NCI-H1694 treated with DMSO at 0.1 percent for 48 hours (cell line): Measurements from ENCODE around the gene MPHOSPH10.
"Not testable (repeated sequence)": the region's sequence is repeated elsewhere in the genome, so short reads cannot be mapped to it uniquely, and the experiment has no call there.

Experiments
- DNase-seq: peaks from one replicate; lab custom pipeline; 2025; lab: John Stamatoyannopoulos, UW

Gene MPHOSPH10, protein sequence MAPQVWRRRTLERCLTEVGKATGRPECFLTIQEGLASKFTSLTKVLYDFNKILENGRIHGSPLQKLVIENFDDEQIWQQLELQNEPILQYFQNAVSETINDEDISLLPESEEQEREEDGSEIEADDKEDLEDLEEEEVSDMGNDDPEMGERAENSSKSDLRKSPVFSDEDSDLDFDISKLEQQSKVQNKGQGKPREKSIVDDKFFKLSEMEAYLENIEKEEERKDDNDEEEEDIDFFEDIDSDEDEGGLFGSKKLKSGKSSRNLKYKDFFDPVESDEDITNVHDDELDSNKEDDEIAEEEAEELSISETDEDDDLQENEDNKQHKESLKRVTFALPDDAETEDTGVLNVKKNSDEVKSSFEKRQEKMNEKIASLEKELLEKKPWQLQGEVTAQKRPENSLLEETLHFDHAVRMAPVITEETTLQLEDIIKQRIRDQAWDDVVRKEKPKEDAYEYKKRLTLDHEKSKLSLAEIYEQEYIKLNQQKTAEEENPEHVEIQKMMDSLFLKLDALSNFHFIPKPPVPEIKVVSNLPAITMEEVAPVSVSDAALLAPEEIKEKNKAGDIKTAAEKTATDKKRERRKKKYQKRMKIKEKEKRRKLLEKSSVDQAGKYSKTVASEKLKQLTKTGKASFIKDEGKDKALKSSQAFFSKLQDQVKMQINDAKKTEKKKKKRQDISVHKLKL

DNA sequence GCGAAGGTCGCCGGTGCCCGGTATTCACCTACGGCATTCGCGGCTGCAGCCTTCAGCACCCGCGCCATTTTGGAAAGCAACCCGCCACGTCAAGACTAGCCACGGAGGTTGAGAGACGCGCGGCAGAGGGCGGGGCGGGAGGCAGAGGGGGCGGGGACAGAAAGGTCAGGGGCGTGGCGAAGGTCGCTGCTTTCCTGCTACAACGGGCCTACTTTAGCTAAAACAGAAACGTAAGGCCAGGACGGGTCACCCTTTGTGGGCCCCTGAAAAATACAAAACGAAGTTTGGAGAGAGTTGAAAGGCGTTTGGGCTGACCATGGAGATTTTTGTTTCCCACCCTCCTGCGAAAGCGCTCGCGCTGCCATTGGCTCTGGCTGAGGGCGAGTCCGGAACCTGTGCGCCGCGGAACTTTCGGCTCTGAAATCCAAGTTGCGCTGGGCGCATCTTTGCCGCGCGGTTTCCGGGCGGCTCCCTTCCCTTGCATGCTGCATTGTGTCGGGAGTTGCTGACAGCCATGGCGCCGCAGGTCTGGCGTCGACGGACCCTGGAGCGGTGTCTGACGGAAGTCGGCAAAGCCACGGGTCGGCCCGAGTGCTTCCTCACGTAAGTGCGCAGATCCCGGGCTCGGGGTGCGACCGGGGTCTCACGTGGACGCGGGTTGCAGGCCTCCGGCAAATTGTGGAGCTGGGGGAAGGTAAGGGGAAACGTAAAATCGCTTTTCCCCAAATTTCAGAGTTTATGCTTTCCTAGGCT, at the start of gene MPHOSPH10, which contains the start of gene MCEE:
TSS of gene MPHOSPH10 (plus strand) at position 483 of the 753 bp plus-strand sequence. CDS start at position 515, 32 bp downstream.
TSS of gene MCEE (minus strand) at position 78 of the 753 bp plus-strand sequence. CDS start at position 68, 10 bp downstream.
- DNase-seq: peak; percentile 95

DNA sequence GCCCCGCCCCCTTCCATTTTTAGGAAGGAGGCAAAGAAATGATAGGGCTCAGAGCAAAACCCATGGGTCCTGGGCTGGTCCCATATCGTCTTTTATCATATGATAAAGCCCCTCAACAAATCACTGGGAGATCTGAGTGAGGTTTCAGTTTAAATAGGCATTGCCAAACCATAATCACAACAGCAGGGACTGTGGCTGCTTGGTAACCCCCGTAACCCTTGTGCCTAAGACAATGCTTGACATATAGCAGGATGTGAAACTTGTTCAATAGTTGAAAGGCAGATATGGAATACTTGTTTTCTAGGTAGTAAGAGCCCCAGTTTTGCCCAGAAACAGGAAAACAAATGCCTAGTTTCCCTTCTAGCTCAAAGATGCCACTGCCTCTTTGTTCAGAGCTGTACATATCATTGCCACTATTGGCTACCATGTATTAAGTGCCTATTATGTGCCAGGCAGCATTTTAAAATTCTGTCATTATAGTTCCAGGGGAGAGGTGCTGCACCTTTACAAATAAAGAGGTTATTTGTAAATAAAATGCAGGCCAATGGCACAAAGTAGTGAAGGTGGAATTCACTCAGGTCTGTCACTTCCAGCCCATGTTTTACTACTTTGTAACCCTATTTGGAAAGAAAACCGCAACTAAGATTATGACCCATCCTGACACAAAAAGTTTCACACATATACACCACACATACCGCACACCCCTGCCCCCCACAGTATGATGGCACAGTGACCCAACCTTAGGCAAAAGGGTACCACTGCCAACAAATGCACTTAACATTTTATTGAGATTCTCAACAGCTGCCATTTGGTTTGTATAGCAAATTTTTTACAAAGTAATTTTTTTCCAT, 47.8 kb upstream of the MPHOSPH10 start:
- no peak for DNase-seq

DNA sequence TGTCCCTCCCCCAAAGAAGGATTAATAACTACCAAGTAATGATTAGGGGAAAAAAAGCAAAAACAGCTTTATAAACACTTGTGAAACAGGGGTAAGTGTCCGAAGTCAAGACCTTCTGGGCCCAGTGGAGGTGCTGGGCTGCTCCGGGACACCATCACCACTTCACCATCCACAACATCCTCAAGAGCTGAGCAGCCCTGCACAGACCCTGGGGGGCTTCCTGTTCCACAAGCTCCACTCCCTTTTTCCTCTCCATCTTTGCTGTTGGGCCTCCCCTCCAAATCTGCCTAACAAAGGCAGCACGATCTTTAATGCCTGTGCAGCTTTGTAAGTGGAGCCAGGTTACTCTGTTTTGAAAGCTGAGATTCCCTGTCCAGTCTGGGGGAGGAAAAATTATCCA, 47.1 kb upstream of the MPHOSPH10 start:
- not testable (repeated sequence) for DNase-seq

DNA sequence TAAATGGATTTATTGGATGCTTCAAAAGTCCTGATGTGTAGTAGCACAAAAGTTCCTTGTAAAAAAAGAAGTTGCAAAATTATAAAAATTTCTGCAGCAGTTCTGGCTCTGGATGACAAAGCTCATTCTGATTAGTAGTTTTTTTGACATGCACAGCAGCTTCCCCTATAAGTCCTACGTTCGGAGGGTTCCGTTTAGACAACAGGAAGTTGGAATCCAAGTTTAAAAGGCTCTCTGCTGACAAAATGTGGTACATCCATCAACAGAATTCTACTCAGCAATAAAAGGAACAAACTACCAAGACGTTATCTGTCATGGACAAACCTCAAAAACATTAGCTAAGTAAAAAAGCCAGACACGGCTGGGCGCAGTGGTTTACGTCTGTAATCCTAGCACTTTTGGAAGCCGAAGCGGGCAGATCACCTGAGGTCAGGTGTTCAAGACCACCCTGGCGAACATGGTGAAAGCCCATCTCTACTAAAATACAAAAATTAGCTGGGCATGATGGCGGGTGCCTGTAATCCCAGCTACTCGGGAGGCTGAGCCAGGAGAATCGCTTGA, 46.6 kb upstream of the MPHOSPH10 start:
- DNase-seq: not testable (repeated sequence)

DNA sequence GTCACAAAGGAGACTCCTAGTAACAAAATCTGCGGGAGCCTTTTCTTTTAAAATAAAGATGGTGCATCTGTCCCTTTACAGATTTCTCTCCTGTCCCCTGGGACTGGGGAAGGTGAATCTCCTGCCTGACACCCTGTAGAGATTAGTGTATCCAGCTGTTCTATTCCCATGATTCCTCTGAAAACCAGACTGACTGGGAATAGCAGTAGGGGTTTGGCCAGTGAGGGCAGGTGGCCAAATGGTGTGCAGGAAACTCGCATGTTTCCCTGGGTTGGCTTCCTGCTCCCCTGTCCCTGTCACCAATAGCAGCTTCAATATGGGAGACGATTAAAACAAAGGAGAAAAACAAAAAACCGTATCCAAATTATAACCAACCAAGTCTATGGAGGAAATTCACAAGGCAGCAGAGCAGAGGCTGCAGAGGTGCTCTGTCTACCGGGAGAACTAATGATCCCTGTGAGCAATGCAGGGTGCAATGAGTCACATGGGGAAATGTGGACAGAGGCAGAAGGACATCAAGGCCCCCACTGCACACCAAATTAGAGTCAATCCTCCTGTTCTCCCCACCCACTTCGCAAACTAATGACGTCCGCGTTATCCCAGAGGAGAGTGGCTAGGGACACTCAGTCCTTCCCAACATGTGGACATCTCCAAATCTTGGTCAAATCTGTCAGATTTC, 45.0 kb upstream of the MPHOSPH10 start:
- not testable (repeated sequence) for DNase-seq

DNA sequence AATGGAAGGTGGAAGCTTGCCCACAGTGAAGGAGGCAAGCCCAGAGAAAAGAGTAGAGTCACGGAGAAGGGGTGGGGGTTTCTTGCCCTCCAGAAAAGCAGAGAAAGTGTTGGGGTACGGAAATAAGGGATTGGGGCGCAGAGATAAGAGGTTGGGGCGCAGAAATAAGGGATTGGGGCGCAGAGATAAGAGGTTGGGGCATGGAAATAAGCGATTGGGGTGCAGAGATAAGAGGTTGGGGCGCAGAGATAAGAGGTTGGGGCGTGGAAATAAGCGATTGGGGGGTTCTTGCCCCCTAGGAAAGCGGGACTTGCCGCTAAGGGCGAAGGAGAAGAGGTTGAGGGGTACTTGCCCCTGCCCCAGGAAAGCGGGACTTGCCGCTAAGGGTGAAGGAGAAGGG, 41.0 kb upstream of the MPHOSPH10 start:
- not testable (repeated sequence) for DNase-seq

DNA sequence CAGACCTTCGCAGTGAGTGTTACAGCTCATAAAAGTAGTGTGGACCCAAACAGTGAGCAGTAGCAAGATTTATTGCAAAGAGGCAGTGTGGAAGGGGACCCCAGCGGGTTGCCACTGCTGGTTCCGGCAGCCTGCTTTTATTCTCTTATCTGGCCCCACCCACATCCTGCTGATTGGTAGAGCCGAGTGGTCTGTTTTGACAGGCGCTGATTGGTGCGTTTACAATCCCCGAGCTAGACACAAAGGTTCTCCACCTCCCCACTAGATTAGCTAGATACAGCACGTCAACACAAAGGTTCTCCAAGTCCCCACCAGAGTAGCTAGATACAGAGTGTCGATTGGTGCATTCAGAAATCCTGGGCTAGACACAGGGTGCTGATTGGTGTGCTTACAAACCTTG, 38.6 kb upstream of the MPHOSPH10 start:
- not testable (repeated sequence) for DNase-seq

DNA sequence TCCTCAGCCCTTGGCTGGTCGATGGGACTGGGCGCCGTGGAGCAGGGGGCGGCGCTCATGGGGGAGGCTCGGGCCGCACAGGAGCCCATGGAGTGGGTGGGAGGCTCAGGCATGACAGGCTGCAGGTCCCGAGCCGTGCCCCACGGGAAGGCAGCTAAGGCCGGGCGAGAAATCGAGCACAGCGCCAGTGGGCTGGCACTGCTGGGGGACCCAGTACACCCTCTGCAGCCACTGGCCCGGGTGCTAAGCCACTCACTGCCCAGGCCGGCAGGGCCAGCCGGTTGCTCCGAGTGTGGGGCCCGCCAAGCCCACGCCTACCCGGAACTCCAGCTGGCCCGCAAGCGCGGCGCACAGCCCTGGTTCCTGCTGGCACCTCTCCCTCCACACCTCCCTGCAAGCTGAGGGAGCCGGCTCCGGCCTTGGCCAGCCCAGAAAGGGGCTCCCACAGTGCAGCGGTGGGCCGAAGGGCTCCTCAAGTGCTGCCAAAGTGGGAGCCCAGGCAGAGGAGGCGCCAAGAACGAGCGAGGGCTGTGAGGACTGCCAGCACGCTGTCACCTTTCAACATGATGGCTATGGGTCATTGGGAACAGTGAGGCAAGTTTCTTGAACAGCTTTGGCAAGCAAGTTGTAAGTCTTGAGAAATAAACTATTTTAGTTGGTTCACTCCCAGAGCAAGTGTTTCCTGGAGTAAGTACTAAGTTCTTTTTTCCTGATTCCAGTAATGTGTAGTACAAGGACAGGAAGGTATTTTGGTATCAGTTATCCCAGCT, 37.8 kb upstream of the MPHOSPH10 start:
- not testable (repeated sequence) for DNase-seq

DNA sequence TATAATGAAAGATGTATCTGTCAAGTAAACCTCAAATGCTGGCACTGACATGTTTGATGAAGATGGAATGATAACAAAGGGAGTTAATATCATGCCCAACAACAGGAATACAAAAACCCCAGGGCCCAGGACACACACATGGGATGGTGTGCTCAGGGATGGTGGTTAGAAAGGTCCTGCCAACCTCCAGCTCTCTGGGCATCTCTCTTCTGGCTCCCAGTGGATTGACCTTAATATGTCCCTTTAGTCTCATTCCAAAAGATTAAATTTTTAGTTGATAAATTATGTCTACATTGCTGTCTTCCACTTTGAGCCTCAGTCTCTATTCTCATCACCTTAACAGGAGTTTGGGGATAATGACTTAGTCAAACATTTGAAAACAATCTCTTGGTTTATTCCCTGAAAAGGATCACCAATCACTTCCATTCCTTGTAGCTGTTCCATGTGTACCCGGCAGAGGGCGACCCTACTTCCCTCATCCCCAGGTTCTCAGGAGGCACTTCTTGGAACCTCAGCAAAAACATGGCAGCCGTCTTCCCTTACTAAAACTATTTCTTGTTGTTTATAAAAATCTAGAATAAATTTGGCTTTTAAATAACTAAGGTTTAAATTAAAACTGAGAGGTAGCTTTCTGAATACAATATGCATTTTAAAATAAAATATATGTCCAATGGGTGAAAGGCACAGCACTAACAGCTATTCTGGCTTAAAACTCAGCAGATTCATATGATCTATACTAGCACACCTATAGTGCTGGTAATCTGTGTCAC, 30.1 kb upstream of the MPHOSPH10 start:
- peak; percentile 40 for DNase-seq

DNA sequence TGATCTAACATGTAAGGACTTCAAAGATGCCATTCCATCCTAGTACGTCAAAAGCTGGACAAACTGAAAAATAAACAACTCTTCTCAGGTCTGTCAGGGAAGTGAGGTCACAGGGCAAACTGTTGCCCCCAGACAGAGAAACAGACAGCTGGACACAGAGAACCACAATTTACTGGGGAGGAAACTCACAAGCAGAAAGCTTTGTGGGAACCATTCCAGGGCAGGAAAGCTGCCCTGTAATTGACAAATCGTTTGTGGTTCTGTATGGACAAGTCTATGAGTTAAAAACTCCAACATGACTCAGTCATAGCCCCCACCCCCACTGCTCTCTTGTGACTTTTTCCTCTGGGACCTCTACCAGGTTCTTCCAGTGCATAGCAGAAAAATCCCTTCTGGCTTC, 28.8 kb upstream of the MPHOSPH10 start:
- DNase-seq: no peak

DNA sequence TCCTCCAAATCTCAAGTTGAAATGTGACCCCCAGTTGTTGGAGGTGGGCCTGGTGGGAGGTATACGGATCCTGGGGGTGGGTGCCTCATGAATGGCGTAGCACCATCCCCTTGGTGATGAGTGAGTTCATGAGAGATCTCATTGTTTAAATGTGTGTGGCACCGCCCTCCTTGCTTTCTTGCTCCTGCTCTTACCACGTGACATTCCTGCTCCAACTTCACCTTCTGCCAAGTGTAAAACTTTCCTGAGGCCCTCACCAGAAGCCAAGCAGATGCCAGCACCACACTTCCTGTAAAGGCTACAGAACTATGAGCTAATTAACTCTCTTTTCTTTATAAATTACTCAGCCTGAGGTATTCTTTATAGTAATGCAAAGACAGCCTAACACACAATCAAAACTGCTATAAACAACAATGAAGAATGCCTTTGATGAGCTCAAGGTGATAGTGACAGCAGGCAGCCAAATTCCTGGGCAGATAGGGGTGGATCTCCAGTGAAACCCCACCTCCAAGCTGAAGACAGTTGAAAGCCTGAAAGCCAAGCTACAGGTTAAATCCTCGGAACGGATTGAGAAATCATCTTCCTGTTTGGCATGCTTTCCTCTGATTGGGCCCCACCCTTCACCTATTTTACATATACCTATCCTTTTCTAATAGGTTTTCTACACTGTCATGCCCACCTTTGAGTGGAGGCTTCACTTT, 27.3 kb upstream of the MPHOSPH10 start:
- DNase-seq: no peak

DNA sequence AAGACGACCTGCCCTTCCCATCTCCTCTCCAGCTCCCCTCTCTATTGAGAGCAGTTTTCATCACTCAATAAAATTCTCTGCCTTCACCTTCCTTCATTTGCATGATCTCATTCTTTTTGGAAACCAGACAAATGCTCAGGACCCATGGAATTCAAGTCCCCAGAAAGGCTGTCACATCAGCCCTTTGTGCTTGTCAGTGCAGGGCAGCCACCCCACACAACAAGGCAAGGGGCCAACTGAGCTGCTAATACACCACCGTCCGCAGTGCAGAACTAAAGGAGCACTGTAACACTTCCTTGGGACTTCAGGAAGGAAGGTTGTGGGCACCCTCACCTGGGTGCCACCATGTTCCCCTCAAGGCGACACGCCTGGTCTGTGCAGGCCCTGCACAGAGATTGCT, 26.6 kb upstream of the MPHOSPH10 start:
- DNase-seq: no peak

DNA sequence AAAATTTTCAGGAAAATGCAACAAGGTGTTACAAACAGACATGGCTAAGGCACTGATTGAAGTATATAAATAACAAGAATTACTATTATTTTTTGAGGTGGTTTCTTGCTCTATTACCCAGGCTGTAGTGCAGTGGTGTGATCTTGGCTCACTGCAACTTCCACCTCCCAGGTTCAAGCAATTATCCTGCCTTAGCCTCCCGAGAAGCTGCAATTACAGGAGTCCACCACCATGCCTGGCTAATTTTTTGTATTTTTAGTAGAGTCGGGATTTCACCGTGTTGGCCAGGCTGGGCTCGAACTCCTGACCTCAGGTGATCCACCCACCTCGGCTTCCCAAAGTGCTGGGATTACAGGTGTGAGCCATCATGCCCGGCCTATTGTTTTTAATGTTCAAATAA, 24.0 kb upstream of the MPHOSPH10 start:
- DNase-seq: not testable (repeated sequence)

DNA sequence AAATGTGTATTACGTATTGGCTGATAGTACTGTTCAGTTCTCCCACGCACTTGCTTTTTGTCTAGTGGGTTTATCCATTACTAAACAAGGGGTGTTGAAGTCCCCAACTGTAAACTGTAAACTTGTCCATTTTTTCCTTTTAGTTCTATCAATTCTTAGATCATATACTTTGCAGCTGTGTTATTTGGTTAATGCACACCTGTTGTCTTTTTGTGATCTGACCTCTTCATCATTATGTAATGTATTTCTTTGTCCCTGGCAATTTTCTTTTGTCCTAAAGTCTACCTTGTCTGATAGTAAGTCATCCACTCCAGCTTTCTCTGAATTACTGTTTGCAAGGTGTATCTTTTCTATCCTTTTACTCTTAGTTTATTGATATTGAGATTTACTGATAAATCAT, 22.3 kb upstream of the MPHOSPH10 start:
- DNase-seq: no peak

DNA sequence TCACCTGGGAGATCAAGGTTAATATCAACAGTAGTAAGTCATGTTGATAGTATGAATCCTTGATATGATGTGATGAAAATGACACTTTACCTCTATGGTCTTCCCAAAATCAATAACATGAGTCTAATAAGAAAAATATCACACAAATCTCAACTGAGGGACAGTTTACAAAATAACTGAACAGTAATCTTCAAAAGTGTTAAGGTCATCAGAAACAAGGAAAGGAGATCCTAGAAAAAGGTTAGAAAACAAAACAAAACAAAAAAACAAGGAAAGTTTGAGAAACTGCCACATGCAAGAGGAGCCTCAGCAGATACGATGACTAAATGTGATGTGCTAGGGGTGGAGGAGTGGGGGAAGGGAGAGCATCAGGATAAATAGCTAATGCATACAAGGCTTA, 16.6 kb upstream of the MPHOSPH10 start:
- DNase-seq: no peak

DNA sequence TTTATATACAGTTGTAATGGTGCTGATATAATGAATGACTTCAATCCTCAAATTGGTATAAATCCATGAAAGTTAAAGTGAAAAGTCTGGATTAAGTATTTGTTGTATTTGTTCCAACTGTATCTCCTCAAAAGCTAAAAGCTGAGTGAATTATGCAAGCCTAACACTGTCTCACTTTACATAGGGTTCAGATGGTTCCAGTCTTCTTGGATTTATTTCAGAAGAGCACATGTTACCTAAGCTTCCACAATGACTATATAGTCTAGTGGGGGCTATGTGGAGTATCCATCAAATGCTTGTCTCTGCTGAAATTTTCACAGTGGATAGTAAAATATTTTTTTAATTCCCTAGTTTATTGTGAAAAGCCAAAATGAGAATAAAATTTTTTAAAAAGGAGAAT, 13.4 kb upstream of the MPHOSPH10 start:
- DNase-seq: no peak

DNA sequence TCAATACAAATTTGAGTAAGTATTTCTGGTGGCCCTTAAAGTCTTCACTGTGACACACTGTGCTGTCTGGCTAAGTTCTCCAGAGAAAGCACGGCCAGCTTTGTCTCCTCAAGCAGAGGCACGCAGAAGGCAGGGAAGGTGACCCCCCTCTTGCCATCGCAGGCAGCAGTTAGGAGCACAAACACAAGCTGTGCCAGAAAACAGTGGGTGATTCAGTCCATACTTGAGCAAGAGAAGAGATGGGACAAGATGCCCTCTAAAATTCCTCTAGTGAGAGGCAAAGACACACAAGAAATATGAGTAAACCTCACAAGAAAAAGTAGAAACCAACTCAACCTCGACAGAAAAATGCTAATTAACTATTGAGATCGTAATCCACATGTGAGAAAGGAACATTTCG, 10.2 kb upstream of the MPHOSPH10 start:
- DNase-seq: no peak

DNA sequence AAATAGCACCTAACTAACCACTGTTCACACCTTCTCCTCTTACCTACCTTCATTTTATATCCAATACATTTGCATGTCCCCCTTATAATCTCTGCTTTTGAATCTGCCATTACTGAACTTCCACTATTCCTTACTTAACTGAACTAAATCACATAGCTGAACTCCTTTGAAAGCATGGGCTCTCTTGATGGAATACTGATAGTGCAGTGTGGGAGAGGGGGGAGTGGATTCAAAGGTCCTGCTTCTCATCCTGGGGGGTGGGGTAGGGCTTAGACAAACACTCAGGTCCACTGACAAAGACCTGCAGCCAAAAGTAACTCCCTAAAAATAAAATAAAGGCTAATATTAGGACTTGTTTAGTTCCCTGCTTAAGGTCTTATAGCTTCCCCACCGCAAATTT, 9.0 kb upstream of the MPHOSPH10 start:
- no peak for DNase-seq
